DND-41 (cell line): Measurements from ENCODE around the gene STAU1.
"Not testable (repeated sequence)": the region's sequence is repeated elsewhere in the genome, so short reads cannot be mapped to it uniquely, and the experiment has no call there.

Experiments used
- ATAC-seq: fragments of 200-7000 bp; cut with Tn5 transposase; 3 replicates; pipeline ENCODE4 v1.9.1; 2021; ENCODE audit warnings: low read depth; ENCODE audit not compliant: insufficient read depth
- DNase-seq: peaks from one replicate; pipeline ENCODE4 v3.0.0-alpha.2; 2020
- H2AFZ ChIP-seq: 2 replicates; pipeline ENCODE4 v1.6.0; 2012; ENCODE audit warnings: low read depth, low read length
- H3K27ac ChIP-seq: 2 replicates; pipeline ENCODE4 v1.5.1; 2012; ENCODE audit warnings: low read length, inconsistent platforms
- H3K27me3 ChIP-seq: fragments of 200-600 bp; sonication (generic); 2 replicates; pipeline ENCODE4 v1.6.0; 2012; ENCODE audit warnings: low read length, mild to moderate bottlenecking, inconsistent platforms; ENCODE audit not compliant: insufficient read depth, poor library complexity
- H3K36me3 ChIP-seq: 2 replicates; pipeline ENCODE4 v1.5.1; 2012; ENCODE audit warnings: low read length, inconsistent platforms; ENCODE audit not compliant: insufficient read depth
- H3K4me1 ChIP-seq: 2 replicates; pipeline ENCODE4 v1.5.1; 2012; ENCODE audit warnings: mild to moderate bottlenecking, low read length; ENCODE audit not compliant: insufficient read depth
- H3K4me2 ChIP-seq: 2 replicates; pipeline ENCODE4 v1.6.0; 2012; ENCODE audit warnings: mild to moderate bottlenecking, moderate library complexity, low read length, inconsistent platforms; ENCODE audit not compliant: insufficient read depth
- H3K4me3 ChIP-seq, 2 experiments: fragments of 200-600 bp in 1 of 2; shearing (Covaris generic) in 1 of 2; 2 replicates each; pipeline ENCODE4 v1.5.1; 2012 to 2016; ENCODE audit warnings: inconsistent platforms in 2 of 2, low read length in 2 of 2, mild to moderate bottlenecking in 2 of 2, low read depth in 1 of 2, moderate library complexity in 1 of 2
- H3K79me2 ChIP-seq: 2 replicates; pipeline ENCODE4 v1.6.0; 2012; ENCODE audit warnings: low read length, inconsistent platforms; ENCODE audit not compliant: insufficient read depth
- H3K9ac ChIP-seq: 2 replicates; pipeline ENCODE4 v1.6.0; 2012; ENCODE audit warnings: low read depth, mild to moderate bottlenecking, inconsistent platforms, low read length, moderate library complexity
- H3K9me3 ChIP-seq: 2 replicates; pipeline ENCODE4 v1.5.1; 2012; ENCODE audit warnings: low read length, moderate library complexity, mild to moderate bottlenecking, inconsistent platforms; ENCODE audit not compliant: insufficient read depth, severe bottlenecking
- H4K20me1 ChIP-seq: 2 replicates; pipeline ENCODE4 v1.6.0; 2012; ENCODE audit warnings: low read length; ENCODE audit not compliant: insufficient read depth
- EZH2 ChIP-seq: IDR thresholded peaks from 3 replicates; pipeline ENCODE4 v1.6.1; 2012; ENCODE audit warnings: borderline replicate concordance, low read depth, mild to moderate bottlenecking, moderate library complexity, low read length, inconsistent platforms; ENCODE audit not compliant: severe bottlenecking
- TF ChIP-seq, protein P1 (sequence below): IDR thresholded peaks from 2 replicates; pipeline ENCODE4 v1.5.1; 2012; ENCODE audit warnings: borderline replicate concordance, low read length, moderate library complexity, mild to moderate bottlenecking; ENCODE audit not compliant: poor library complexity, severe bottlenecking; ENCODE audit errors: extremely low read depth

STAU1 gene

DNA sequence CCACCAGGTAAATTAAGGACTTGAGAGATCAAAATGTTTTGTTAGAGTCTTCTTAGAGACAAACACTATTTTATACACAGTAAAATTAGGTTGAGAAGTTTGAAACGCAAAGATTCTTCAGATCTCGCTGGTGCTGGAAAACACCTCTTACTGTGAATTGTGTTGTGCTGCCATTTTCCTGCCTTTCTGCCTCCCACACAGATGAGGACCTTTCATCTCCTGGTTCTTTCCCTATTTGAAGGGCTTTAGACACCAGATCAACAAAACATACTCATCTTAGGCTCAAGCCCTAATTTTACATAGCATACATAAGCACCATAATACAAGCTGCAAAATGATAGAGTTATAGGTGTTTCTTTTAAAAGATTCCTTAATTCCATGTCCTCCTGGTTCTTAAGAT, 18.6 kb downstream of the STAU1 start:
- Histone ChIP-seq H3K27me3 (no peaks in the 10 kb centered on the region), H3K9me3 (no peaks in the 10 kb centered on the region), H4K20me1 (peaks cover 55% of the 10 kb centered on the region; the same call in 1 of the 2 replicates), H3K9ac (no peak overlapping the region), H3K36me3 (peaks cover 51% of the 10 kb centered on the region), H3K4me3 (no peak overlapping the region), H2AFZ (no peak overlapping the region), H3K27ac (no peak overlapping the region), H3K4me2 (no peak overlapping the region), H3K4me1 (no peaks in the 10 kb centered on the region), H3K79me2 (peaks cover 100% of the 10 kb centered on the region)
- no peak for ATAC-seq
- TF ChIP-seq EZH2 = no peak
- TF ChIP-seq, protein P1, sequence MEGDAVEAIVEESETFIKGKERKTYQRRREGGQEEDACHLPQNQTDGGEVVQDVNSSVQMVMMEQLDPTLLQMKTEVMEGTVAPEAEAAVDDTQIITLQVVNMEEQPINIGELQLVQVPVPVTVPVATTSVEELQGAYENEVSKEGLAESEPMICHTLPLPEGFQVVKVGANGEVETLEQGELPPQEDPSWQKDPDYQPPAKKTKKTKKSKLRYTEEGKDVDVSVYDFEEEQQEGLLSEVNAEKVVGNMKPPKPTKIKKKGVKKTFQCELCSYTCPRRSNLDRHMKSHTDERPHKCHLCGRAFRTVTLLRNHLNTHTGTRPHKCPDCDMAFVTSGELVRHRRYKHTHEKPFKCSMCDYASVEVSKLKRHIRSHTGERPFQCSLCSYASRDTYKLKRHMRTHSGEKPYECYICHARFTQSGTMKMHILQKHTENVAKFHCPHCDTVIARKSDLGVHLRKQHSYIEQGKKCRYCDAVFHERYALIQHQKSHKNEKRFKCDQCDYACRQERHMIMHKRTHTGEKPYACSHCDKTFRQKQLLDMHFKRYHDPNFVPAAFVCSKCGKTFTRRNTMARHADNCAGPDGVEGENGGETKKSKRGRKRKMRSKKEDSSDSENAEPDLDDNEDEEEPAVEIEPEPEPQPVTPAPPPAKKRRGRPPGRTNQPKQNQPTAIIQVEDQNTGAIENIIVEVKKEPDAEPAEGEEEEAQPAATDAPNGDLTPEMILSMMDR = no peak
- DNase-seq = no peak

DNA sequence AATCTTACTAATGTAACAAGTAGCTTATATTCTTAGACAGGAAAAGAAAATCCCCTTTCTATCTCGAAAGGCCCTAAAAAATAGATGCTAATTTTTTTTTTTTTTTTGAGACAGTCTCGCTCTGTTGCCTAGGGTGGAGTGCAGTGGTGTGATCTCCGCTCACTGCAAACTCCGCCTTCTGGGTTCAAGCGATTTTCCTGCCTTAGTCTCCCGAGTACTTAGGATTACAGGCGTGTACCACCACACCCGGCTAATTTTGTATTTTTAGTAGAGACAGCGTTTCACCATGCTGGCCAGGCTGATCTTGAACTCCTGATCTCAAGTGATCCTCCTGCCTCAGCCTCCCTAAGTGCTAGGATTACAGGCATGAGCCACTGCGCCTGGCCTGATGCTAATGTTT, 19.3 kb downstream of the STAU1 start:
- H3K79me2 ChIP-seq = peaks cover 100% of the 10 kb centered on the region

DNA sequence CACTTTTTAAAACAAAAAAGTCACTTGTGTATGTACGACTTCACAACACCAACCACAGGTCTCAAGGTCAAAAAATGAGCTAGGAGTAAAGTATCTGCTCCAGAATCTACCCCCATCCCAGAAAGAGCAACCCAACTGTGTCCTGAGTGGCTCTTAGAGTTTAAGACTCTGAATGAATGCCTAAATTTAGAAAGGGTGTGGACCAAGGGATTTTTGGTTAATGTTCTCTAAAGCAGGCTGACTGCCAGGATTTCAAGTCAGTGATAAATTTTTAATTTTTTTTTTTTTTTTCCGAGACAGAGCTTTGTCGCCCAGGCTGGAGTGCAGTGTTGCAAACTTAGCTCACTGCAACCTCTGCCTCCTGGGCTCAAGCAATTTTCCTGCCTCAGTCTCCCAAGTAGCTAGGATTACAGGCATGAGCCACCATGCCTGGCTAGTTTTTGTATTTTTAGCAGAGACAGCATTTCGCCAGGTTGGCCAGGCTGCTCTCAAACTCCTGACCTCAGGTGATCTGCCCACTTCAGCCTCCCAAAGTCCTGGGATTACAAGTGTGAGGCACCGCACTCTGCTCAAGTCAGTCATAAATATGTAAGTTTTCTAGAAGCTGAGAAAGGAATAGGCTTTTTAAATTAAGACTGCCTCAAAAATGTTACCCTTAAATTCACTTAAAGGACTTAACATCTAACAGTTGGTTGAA, 20.2 kb downstream of the STAU1 start:
- DNase-seq (no peak), ATAC-seq (no peak)
- Histone ChIP-seq H3K27ac (no peak overlapping the region), H3K4me2 (no peak overlapping the region), H3K79me2 (peaks cover 100% of the 10 kb centered on the region), H3K9me3 (no peaks in the 10 kb centered on the region), H2AFZ (no peak overlapping the region), H3K4me3 (no peak overlapping the region), H3K9ac (no peak overlapping the region), H3K27me3 (no peaks in the 10 kb centered on the region), H3K4me1 (no peaks in the 10 kb centered on the region), H3K36me3 (peaks cover 50% of the 10 kb centered on the region), H4K20me1 (peaks cover 51% of the 10 kb centered on the region; the same call in 1 of the 2 replicates)
- no peak for TF ChIP-seq EZH2
- TF ChIP-seq, protein P1 = no peak

More for the DNA sequence above, 19.3 kb downstream of the STAU1 start:
- H2AFZ ChIP-seq, H3K27me3 ChIP-seq, H3K27ac ChIP-seq, H3K4me2 ChIP-seq, H3K9ac ChIP-seq, ATAC-seq, DNase-seq, H3K9me3 ChIP-seq, H3K4me3 ChIP-seq, H3K4me1 ChIP-seq: not testable (repeated sequence)
- Histone ChIP-seq H4K20me1 (peaks cover 57% of the 10 kb centered on the region; the same call in 1 of the 2 replicates), H3K36me3 (peaks cover 52% of the 10 kb centered on the region)

DNA sequence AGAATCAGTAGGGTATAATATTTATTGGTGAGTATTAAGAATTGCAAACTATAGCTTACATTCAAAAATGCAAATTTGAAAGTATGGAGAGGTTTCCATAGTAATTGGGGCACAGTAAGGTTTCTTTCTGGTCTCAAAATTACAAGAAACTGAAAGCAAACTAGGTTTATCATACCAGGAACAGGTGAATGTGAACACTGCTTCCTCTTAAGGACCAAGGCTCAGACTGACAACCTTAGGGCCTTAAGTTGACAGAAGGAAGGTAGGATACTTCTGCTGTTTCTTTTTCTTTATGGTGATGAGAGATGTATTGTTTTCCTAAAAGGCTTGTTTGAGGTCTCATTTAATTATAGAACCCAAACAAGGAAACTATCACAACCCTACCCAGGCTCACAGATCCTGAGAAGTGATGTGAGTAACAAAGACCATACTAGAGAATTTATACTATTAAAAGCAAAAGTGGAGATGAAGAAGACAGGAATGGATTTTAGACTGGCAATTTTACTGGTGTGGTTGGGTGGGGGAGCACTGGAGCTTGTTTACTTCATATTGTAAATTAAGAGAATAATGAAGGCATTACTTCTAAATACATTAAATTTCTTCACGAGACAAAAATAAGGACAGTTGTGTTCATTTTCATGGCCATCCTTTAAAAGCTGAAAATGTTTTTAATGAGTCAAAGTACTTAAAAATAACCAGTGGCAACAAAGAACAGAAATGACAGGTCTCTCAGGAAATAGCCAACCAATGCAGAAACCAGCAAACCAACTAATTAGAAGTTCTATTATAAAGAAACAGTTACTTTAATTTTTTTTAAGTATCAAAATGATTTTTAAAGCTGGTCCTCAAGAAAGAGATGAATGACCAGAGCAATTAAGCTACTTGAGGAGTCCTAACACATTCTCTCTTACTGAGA, 21.3 kb downstream of the STAU1 start:
- Histone ChIP-seq H2AFZ (no peak overlapping the region), H3K27me3 (no peaks in the 10 kb centered on the region), H3K27ac (no peak overlapping the region), H3K79me2 (peaks cover 97% of the 10 kb centered on the region), H3K9me3 (no peaks in the 10 kb centered on the region), H3K4me2 (no peak overlapping the region), H4K20me1 (peaks cover 45% of the 10 kb centered on the region; the same call in 1 of the 2 replicates), H3K4me3 (no peak overlapping the region), H3K4me1 (no peaks in the 10 kb centered on the region), H3K9ac (no peak overlapping the region), H3K36me3 (peaks cover 42% of the 10 kb centered on the region)
- DNase-seq (no peak), ATAC-seq (no peak)
- TF ChIP-seq, protein P1 = no peak
- TF ChIP-seq EZH2 = no peak
